WERI-Rb-1 (cell line): Measurements from ENCODE around the gene COG3.
A peak's percentile ranks its signal among the peaks of the same experiment; 100 is the strongest.
"Not testable (repeated sequence)": the region's sequence is repeated elsewhere in the genome, so short reads cannot be mapped to it uniquely, and the experiment has no call there.

Experiments used
- DNase-seq: peaks from one replicate; pipeline ENCODE4 v3.0.0-alpha.2; 2020
- H3K27ac ChIP-seq: fragments of 250-450 bp; sonication (Bioruptor Pico); 2 replicates; pipeline ENCODE4 v1.5.1; 2020; ENCODE audit warnings: mild to moderate bottlenecking, moderate library complexity
- H3K27me3 ChIP-seq: fragments of 250-450 bp; sonication (Bioruptor Pico); 2 replicates; pipeline ENCODE4 v1.5.1; 2021; ENCODE audit warnings: mild to moderate bottlenecking, low read depth, moderate library complexity; ENCODE audit not compliant: insufficient read depth, severe bottlenecking
- H3K36me3 ChIP-seq: fragments of 250-450 bp; sonication (Bioruptor Pico); 2 replicates; pipeline ENCODE4 v1.5.1; 2020; ENCODE audit warnings: mild to moderate bottlenecking, moderate library complexity
- H3K4me3 ChIP-seq: 2 replicates; pipeline ENCODE4 v1.5.1; 2011; ENCODE audit warnings: low read depth, mild to moderate bottlenecking, control low read depth, low read length
- H3K9me3 ChIP-seq: fragments of 250-450 bp; sonication (Bioruptor Pico); 2 replicates; pipeline ENCODE4 v1.5.1; 2021; ENCODE audit warnings: mild to moderate bottlenecking, moderate library complexity; ENCODE audit not compliant: severe bottlenecking
- TF ChIP-seq, protein P1 (sequence below): IDR thresholded peaks from 2 replicates; pipeline ENCODE4 v1.5.1; 2011; ENCODE audit warnings: low read depth, mild to moderate bottlenecking, control low read depth, inconsistent platforms, low read length

Gene COG3, protein sequence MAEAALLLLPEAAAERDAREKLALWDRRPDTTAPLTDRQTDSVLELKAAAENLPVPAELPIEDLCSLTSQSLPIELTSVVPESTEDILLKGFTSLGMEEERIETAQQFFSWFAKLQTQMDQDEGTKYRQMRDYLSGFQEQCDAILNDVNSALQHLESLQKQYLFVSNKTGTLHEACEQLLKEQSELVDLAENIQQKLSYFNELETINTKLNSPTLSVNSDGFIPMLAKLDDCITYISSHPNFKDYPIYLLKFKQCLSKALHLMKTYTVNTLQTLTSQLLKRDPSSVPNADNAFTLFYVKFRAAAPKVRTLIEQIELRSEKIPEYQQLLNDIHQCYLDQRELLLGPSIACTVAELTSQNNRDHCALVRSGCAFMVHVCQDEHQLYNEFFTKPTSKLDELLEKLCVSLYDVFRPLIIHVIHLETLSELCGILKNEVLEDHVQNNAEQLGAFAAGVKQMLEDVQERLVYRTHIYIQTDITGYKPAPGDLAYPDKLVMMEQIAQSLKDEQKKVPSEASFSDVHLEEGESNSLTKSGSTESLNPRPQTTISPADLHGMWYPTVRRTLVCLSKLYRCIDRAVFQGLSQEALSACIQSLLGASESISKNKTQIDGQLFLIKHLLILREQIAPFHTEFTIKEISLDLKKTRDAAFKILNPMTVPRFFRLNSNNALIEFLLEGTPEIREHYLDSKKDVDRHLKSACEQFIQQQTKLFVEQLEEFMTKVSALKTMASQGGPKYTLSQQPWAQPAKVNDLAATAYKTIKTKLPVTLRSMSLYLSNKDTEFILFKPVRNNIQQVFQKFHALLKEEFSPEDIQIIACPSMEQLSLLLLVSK

DNA sequence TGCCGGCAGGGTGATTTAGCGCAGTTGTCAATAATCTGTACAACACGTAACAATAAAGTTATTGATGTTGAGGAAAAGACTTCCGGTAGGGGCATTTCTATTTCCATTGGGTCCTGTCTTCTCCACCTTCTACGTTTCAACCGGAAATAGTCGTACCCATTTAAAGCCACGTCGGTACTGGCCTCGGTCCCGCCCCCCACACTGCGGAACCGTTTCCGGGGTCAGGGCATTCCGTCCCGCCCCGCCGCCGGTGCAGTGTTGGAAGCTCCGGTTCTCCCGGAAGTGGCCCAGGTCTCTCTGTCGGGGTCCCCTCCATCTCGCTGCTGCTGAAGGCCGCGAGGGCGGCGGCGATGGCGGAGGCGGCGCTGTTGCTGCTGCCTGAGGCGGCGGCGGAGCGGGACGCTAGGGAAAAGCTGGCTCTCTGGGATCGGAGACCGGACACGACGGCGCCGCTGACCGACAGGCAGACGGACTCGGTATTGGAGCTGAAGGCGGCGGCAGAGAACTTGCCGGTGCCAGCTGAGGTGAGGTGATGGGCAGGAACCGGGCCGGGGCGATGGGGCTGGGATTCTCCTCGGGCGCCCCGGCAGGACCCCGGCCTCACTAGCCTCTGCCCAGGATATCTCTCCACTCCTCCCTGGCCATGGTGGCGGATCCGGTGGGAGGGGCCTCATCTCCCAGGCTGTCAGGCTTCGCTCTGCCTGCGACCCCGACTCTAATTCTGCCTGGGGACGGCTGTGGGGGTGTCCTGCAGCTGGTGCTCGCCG, at the start of gene COG3:
TSS of gene COG3 (plus strand) at position 253 of the 767 bp plus-strand sequence. CDS start at position 351, 98 bp downstream.
- Histone ChIP-seq H3K27ac (peak within 1 kb of the TSS; percentile 81), H3K9me3 (no peaks in the 10 kb centered on the region), H3K27me3 (no peaks in the 10 kb centered on the region), H3K4me3 (peak within 1 kb of the TSS; percentile 85), H3K36me3 (peaks cover 3% of the 10 kb centered on the region; the same call in 1 of the 2 replicates)
- TF ChIP-seq, protein P1, sequence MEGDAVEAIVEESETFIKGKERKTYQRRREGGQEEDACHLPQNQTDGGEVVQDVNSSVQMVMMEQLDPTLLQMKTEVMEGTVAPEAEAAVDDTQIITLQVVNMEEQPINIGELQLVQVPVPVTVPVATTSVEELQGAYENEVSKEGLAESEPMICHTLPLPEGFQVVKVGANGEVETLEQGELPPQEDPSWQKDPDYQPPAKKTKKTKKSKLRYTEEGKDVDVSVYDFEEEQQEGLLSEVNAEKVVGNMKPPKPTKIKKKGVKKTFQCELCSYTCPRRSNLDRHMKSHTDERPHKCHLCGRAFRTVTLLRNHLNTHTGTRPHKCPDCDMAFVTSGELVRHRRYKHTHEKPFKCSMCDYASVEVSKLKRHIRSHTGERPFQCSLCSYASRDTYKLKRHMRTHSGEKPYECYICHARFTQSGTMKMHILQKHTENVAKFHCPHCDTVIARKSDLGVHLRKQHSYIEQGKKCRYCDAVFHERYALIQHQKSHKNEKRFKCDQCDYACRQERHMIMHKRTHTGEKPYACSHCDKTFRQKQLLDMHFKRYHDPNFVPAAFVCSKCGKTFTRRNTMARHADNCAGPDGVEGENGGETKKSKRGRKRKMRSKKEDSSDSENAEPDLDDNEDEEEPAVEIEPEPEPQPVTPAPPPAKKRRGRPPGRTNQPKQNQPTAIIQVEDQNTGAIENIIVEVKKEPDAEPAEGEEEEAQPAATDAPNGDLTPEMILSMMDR, result peak; percentile 27; the same call in 1 of the 2 replicates
- DNase-seq, result peak; percentile 93

DNA sequence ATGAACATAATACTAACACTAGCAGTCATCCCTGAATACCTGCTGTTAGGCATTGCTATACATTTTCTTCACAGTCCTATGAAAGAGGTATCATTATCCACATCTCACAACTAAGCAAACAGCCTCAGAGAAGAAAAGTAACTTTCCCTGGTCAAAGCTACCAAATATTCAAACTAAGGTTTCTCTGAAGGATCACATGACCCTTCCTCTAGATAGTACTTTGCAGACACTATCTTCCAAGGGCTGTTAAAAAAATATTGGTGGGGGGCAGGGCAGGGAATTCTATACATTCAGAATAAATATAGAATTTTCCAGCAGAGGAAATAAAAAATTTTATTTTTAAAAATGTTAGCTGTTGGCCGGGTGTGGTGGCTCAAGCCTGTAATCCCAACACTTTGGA, 49.6 kb upstream of the COG3 start:
- Histone ChIP-seq H3K36me3 (no peaks in the 10 kb centered on the region), H3K9me3 (no peaks in the 10 kb centered on the region), H3K27ac (0 out of 2 replicates have a peak overlapping the region, but pooled peaks have one; percentile 18), H3K4me3 (no peak overlapping the region), H3K27me3 (no peaks in the 10 kb centered on the region)
- DNase-seq, result no peak
- TF ChIP-seq, protein P1, result no peak

DNA sequence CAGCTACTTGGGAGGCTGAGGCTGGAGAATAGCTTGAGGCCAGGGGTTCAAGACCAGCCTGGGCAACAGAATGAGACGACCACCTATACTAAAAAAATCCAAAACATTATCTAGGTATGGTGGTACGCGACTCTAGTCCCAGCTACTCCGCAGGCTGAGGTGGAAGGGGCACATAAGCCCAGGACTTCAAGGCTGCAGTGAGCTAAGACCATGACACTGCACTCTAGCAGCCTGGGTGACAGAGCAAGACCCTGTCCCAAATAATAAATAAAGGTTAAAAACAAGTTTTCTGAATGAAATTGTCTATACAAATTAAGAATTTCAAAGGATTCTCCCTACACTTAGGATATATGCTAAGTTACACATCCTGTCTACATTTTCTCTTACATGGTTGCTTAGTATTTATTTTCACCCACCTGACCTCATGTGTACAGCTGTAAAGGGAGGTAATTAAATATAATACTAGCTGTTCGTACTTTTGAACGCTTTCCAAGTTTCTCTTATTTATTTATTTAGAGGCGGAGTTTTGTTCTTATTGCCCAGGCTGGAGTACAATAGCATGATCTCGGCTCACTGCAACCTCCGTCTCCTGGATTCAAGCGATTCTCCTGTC, 48.1 kb upstream of the COG3 start:
- H3K4me3 ChIP-seq, result no peak overlapping the region
- H3K9me3 ChIP-seq, result no peaks in the 10 kb centered on the region
- DNase-seq, result no peak
- H3K27me3 ChIP-seq, result no peaks in the 10 kb centered on the region
- no peak overlapping the region for H3K27ac ChIP-seq
- TF ChIP-seq, protein P1, result no peak
- H3K36me3 ChIP-seq, result no peaks in the 10 kb centered on the region

DNA sequence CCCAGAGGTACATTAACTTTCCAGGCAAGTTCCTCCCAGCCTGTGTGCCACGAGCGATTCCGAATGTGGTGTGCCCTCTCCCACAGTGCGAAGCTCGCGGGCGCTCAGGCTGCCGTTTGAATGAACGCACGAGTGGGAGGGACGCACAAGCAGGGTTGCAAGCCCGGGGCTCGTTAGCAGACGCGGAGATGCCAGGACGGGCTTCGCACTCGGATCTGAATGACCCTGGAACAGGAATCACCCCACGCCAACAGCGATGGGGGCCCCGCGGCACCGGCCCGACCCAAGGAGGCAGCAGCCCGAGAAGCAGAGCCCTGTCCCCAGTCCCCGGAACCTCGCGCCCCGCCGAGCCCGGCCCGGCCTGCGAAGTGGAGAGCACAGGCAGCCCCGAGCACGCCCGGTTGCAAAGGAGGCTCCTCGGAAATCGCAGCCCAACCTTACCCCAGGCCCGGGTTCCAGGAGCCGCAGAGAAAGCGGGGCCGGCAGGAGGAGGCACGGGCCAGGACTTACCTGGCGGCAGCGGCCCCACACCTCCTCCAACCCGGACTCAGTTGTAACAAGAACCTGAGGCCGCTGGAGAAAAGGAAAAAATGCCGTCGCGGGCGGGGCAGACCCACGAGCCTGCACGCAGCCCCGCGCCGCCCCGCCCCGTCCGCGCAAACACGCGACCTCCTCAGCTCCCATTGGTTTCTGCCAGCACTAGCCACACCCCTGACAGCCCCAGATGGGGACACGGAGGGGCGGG, 46.8 kb upstream of the COG3 start, which contains the start of gene SLC25A30:
TSS of gene SLC25A30 (minus strand) at position 584 of the 745 bp plus-strand sequence. CDS start 6,948 bp downstream, outside the sequence.
- Histone ChIP-seq H3K36me3 (no peaks in the 10 kb centered on the region), H3K9me3 (no peaks in the 10 kb centered on the region), H3K27ac (peak within 1 kb of the TSS; percentile 47), H3K4me3 (peak within 1 kb of the TSS; percentile 84), H3K27me3 (no peaks in the 10 kb centered on the region)
- peak; percentile 98 for DNase-seq
- TF ChIP-seq, protein P1, result no peak

DNA sequence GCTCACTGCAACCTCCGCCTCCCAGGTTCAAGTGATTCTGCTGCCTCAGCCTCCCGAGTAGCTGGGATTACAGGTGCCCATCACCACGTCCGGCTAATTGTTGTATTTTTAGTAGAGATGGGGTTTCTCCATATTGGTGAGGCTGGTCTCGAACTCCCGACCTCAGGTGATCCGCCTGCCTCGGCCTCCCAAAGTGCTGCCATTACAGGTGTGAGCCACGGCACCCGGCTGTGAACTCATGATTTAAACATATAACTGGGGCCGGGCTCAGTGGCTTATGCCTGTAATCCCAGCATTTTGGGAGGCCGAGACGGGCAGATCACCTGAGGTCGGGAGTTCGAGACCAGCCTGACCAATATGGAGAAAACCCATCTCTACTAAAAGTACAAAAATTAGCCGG, 45.4 kb upstream of the COG3 start:
- H3K9me3 ChIP-seq, H3K27me3 ChIP-seq, H3K36me3 ChIP-seq, DNase-seq, H3K4me3 ChIP-seq, H3K27ac ChIP-seq: not testable (repeated sequence)
